PC-3 (cell line): ENCODE data around the gene DAAM2. TPM values are rescaled to one million over a fixed set of nuclear protein-coding genes. Genes with fewer than 3 reads are reported as not detected.

Experiments used
- ATAC-seq: fragments of 200-7000 bp; cut with Tn5 transposase; 2 replicates; pipeline ENCODE4 v1.9.1; 2020; ENCODE audit warnings: mild to moderate bottlenecking, moderate library complexity
- BruUV-seq: library from RNA; stranded (reverse); fragments of 400-500 nt; replicated peaks from 2 replicates; lab custom pipeline; 2021; lab: Mats Ljungman, UMichigan
- CTCF ChIA-PET: fragments of 300-600 bp; sonication (Branson Sonifier 250); formaldehyde crosslinking; loops from one replicate; lab custom pipeline; 2022; ENCODE audit warnings: antibody characterized with exemption; lab: Charles Lee
- POLR2A ChIA-PET: fragments of 300-600 bp; sonication (Branson Sonifier 250); formaldehyde crosslinking; loops from one replicate; lab custom pipeline; 2022; ENCODE audit warnings: antibody characterized with exemption; ENCODE audit not compliant: unreplicated experiment; lab: Charles Lee
- DNase-seq: peaks from one replicate; pipeline ENCODE4 v3.0.0-alpha.2; 2015
- H2AFZ ChIP-seq: fragments of 300-600 bp; sonication (generic); 2 replicates; pipeline ENCODE4 v1.6.0; 2016; ENCODE audit warnings: antibody characterized with exemption, low read length
- H3F3A ChIP-seq: fragments of 300-600 bp; sonication (generic); one replicate; pipeline ENCODE4 v1.6.0; 2017; ENCODE audit warnings: antibody characterized with exemption, low read length, control low read depth, mild to moderate bottlenecking; ENCODE audit not compliant: unreplicated experiment
- H3K27ac ChIP-seq: fragments of 300-600 bp; sonication (generic); 2 replicates; pipeline ENCODE4 v1.5.1; 2016; ENCODE audit warnings: mild to moderate bottlenecking, low read length
- H3K27me3 ChIP-seq: fragments of 300-600 bp; sonication (generic); 2 replicates; pipeline ENCODE4 v1.6.1; 2016; ENCODE audit warnings: low read length, mixed read lengths
- H3K36me3 ChIP-seq: fragments of 300-600 bp; sonication (generic); 2 replicates; pipeline ENCODE4 v1.6.1; 2016; ENCODE audit warnings: low read depth, mixed run types, low read length, mixed read lengths
- H3K4me1 ChIP-seq: fragments of 300-600 bp; sonication (generic); 2 replicates; pipeline ENCODE4 v1.5.1; 2016; ENCODE audit warnings: low read length; ENCODE audit not compliant: insufficient read depth
- H3K4me2 ChIP-seq: fragments of 300-600 bp; sonication (generic); 2 replicates; pipeline ENCODE4 v1.6.0; 2016; ENCODE audit warnings: low read length
- H3K4me3 ChIP-seq: fragments of 300-600 bp; sonication (generic); 2 replicates; pipeline ENCODE4 v1.5.1; 2016; ENCODE audit warnings: mild to moderate bottlenecking, low read length, mixed read lengths
- H3K79me2 ChIP-seq: fragments of 300-600 bp; sonication (generic); 2 replicates; pipeline ENCODE4 v1.6.1; 2017; ENCODE audit warnings: low read length, mixed read lengths
- H3K9ac ChIP-seq: fragments of 300-600 bp; sonication (generic); 2 replicates; pipeline ENCODE4 v1.6.0; 2016; ENCODE audit warnings: mild to moderate bottlenecking, low read length
- H3K9me2 ChIP-seq: fragments of 300-600 bp; sonication (generic); replicated peaks from 2 replicates; pipeline ENCODE4 v1.6.1; 2016; ENCODE audit warnings: mixed run types, low read length, mixed read lengths
- H3K9me3 ChIP-seq: fragments of 300-600 bp; sonication (generic); 2 replicates; pipeline ENCODE4 v1.6.1; 2016; ENCODE audit warnings: low read length, mixed read lengths
- H4K20me1 ChIP-seq: fragments of 300-600 bp; sonication (generic); 2 replicates; pipeline ENCODE4 v1.6.1; 2016; ENCODE audit warnings: low read length, mixed read lengths
- CTCF ChIP-seq: fragments of 300-600 bp; sonication (generic); conservative IDR thresholded peaks from 2 replicates; pipeline ENCODE4 v1.5.1; 2017; ENCODE audit warnings: antibody characterized with exemption, low read depth, mild to moderate bottlenecking, low read length
- EZH2 ChIP-seq: fragments of 300-600 bp; sonication (generic); IDR thresholded peaks from one replicate; pipeline ENCODE4 v1.6.1; 2017; ENCODE audit warnings: antibody characterized with exemption, mild to moderate bottlenecking, low read length; ENCODE audit not compliant: unreplicated experiment
- EZH2phosphoT487 ChIP-seq: fragments of 300-600 bp; sonication (generic); IDR thresholded peaks from 2 replicates; pipeline ENCODE4 v1.6.1; 2018; ENCODE audit warnings: mild to moderate bottlenecking, antibody characterized with exemption, low read length, borderline replicate concordance
- intact Hi-C: fragments of 100-400 bp; cut with micrococcal nuclease; formaldehyde crosslinking; loops from 2 replicates; pipeline ENCODE4 v1.9.0; 2023
- total RNA-seq: library from RNA; depleted of rRNA; stranded (reverse); fragments of >200 nt; gene quantifications from 2 replicates; pipeline ENCODE4 v1.2.3, GENCODE V29; 2014

Gene DAAM2
- total RNA-seq, 1 experiment from 2014 or later: not detected

- no peak for TF ChIP-seq CTCF
- TF ChIP-seq EZH2phosphoT487: no peak
- no peak for TF ChIP-seq EZH2
- no peaks in the 10 kb centered on the region for H4K20me1 ChIP-seq
- H2AFZ ChIP-seq: no peak overlapping the region
- H3K36me3 ChIP-seq: no peaks in the 10 kb centered on the region
- no peaks in the 10 kb centered on the region for H3K27me3 ChIP-seq
- ATAC-seq (no peak), DNase-seq (no peak)
- no TSS peak for BruUV-seq
- no peak overlapping the region for H3K27ac ChIP-seq
- intact Hi-C loops: no loop called here
- no peak overlapping the region for H3K9ac ChIP-seq
- CTCF ChIA-PET: no interaction called here
- peaks cover 21% of the 10 kb centered on the region for H3K4me1 ChIP-seq
- POLR2A ChIA-PET: no interaction called here
- H3K9me2 ChIP-seq: no peaks in the 10 kb centered on the region
- no peak overlapping the region for H3K4me2 ChIP-seq
- no peaks in the 10 kb centered on the region for H3K79me2 ChIP-seq
- no peaks in the 10 kb centered on the region for H3F3A ChIP-seq
- H3K9me3 ChIP-seq: no peaks in the 10 kb centered on the region
- no peak overlapping the region for H3K4me3 ChIP-seq
Measured at GRCh38 chr6:39924283-39924682, 132.1 kb downstream of the DAAM2 start.

- H3K4me3 ChIP-seq: no peak overlapping the region
- CTCF ChIA-PET: no interaction called here
- no peak overlapping the region for H3K4me2 ChIP-seq
- H4K20me1 ChIP-seq: no peaks in the 10 kb centered on the region
- H3K36me3 ChIP-seq: no peaks in the 10 kb centered on the region
- no TSS peak for BruUV-seq
- POLR2A ChIA-PET: interaction anchor here (0.5 kb wide), 1 partner anchor 834 kb away, joined by 3 read pairs; no protein-coding TSS in a partner anchor
- no peak overlapping the region for H3K27ac ChIP-seq
- no peaks in the 10 kb centered on the region for H3K79me2 ChIP-seq
- TF ChIP-seq EZH2: no peak
- no peak for TF ChIP-seq EZH2phosphoT487
- no peak for TF ChIP-seq CTCF
- no peaks in the 10 kb centered on the region for H3K9me2 ChIP-seq
- no peaks in the 10 kb centered on the region for H3K9me3 ChIP-seq
- no peak overlapping the region for H2AFZ ChIP-seq
- intact Hi-C loops: no loop called here
- DNase-seq (no peak), ATAC-seq (no peak)
- no peak overlapping the region for H3K9ac ChIP-seq
- no peaks in the 10 kb centered on the region for H3K27me3 ChIP-seq
- peaks cover 32% of the 10 kb centered on the region for H3K4me1 ChIP-seq
- H3F3A ChIP-seq: no peaks in the 10 kb centered on the region
Measured at GRCh38 chr6:39925191-39925930, 133.2 kb downstream of the DAAM2 start.

GRCh38 chr6:39925931-39926290 is 133.7 kb downstream of the DAAM2 start:
- H3K79me2 ChIP-seq: no peaks in the 10 kb centered on the region
- no peaks in the 10 kb centered on the region for H3F3A ChIP-seq
- no peaks in the 10 kb centered on the region for H3K27me3 ChIP-seq
- H2AFZ ChIP-seq: no peak overlapping the region
- no peak overlapping the region for H3K4me3 ChIP-seq
- BruUV-seq: no TSS peak
- H4K20me1 ChIP-seq: no peaks in the 10 kb centered on the region
- CTCF ChIA-PET: no interaction called here
- H3K27ac ChIP-seq: no peak overlapping the region
- DNase-seq (no peak), ATAC-seq (no peak)
- H3K9me2 ChIP-seq: no peaks in the 10 kb centered on the region
- peaks cover 38% of the 10 kb centered on the region for H3K4me1 ChIP-seq
- no peak for TF ChIP-seq EZH2
- TF ChIP-seq CTCF: no peak
- no peak for TF ChIP-seq EZH2phosphoT487
- no peaks in the 10 kb centered on the region for H3K9me3 ChIP-seq
- intact Hi-C loops: no loop called here
- POLR2A ChIA-PET: interaction anchor here (0.5 kb wide), 1 partner anchor 833 kb away, joined by 3 read pairs; no protein-coding TSS in a partner anchor
- H3K4me2 ChIP-seq: no peak overlapping the region
- H3K9ac ChIP-seq: no peak overlapping the region
- H3K36me3 ChIP-seq: no peaks in the 10 kb centered on the region
